ENCODE data around the gene FBXL17. TPM values are rescaled to one million over a fixed set of nuclear protein-coding genes. Genes with fewer than 3 reads are reported as not detected.

Gene FBXL17
- total RNA-seq, 4 donors from 2014 or later = 10.9 to 19.8 (median 15.0) TPM

DNA sequence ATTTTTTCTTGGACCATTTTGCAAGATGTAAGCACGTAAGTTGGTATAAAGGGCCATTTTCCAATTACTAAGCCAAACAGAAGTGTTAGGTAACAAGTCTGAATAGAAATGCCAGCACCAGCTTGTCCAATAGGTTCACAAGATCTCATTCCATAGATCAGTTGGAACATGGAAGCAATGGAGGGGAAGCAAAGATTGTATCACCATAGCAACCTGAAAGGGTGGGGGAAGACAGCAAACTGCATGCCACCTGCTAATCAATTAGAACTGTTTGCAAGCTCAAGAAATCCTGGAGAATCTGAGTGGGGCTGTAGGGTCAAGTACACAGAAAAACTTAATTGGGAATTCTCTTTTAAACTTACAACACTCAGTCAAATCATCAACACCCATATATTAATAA is 446.3 kb downstream of the FBXL17 start:
- TF ChIP-seq, protein P1, sequence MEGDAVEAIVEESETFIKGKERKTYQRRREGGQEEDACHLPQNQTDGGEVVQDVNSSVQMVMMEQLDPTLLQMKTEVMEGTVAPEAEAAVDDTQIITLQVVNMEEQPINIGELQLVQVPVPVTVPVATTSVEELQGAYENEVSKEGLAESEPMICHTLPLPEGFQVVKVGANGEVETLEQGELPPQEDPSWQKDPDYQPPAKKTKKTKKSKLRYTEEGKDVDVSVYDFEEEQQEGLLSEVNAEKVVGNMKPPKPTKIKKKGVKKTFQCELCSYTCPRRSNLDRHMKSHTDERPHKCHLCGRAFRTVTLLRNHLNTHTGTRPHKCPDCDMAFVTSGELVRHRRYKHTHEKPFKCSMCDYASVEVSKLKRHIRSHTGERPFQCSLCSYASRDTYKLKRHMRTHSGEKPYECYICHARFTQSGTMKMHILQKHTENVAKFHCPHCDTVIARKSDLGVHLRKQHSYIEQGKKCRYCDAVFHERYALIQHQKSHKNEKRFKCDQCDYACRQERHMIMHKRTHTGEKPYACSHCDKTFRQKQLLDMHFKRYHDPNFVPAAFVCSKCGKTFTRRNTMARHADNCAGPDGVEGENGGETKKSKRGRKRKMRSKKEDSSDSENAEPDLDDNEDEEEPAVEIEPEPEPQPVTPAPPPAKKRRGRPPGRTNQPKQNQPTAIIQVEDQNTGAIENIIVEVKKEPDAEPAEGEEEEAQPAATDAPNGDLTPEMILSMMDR (IDR thresholded peaks at IDR 0.05) = no peak
- no peak for DNase-seq (ENCODE audit: low spot score)
- no peak for ATAC-seq (ENCODE audit: low FRiP score)

DNA sequence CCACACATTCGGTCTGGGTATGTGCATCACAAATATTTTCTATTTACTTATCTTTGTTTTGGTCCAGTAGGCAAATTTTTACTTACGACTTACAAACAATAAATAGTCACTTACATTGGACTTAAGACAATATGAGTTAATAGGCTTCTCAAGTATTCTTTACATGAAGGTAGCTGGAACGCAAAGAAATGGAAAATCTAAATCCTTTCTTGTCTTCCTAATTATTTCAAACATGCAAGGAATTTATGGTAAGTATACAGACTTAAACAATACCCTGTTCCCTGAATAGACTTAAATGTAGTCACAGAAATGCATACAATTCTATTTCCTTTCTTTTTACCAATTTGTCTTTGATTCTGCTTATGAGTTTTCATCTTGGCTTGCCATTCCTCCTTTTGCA is 448.6 kb downstream of the FBXL17 start:
- DNase-seq (ENCODE audit: low spot score) (no peak), ATAC-seq (ENCODE audit: low FRiP score) (no peak)
- TF ChIP-seq, protein P1 (IDR thresholded peaks at IDR 0.05) = no peak

DNA sequence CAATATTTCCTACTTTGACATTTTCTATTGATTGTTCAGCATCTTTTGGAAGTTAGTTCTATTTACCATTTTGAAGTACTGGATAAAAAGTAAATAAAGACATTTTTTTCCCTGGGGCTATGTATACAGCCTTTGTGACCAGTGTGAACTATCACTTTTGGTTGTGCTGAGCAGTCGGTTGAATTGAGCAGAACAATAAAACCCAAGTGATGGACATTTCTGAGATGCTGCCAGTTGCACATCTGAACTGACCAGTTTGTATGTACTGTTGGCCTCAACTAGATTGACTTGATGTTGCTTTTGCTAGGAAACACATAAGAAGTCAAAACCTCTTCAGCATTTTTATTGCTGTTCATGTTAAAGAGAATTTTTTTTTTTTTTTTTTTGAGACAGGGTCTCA is 451.0 kb downstream of the FBXL17 start:
- DNase-seq (ENCODE audit: low spot score) (no peak), ATAC-seq (ENCODE audit: low FRiP score) (no peak)
- TF ChIP-seq, protein P1 (IDR thresholded peaks at IDR 0.05) = no peak

DNA sequence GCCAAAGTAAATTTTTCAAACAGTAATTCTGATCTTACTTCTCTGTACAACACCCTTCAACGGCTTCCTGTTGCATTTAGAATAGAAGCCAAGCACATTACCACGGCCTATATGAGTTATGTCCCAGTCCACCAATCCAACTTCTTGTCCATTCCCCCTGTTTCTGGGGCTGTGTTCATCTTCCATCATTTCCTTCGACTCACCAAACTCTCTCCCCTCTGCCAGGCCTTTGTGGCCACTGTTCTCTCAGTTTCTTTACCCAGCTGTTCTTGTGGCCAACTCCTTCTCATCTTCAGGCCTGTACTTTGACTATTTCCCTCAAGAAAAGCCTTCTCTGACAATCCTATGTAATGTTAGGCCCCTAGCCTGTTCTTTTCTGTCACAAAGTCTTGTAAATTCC is 451.8 kb downstream of the FBXL17 start:
- DNase-seq (ENCODE audit: low spot score) (no peak), ATAC-seq (ENCODE audit: low FRiP score) (no peak)
- TF ChIP-seq, protein P1 (IDR thresholded peaks at IDR 0.05) = no peak

DNA sequence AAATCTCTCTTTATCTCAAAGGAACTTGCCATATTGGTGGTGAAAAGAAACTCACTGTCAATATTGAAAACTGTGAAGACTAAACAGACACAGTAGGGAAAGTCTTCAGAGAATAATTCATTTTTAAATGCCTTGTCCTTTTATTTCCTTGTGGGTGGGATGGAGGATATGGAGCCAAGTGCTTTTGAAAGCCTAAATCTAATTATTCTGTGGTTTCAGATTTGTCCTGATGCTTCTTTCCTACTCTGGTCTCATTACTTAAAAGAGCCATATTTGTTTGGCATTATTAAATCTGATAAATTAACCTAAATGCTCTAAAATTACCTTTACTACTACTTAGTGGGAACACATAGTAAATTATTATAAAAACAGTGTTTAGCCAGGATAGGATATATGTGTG is 452.8 kb downstream of the FBXL17 start:
- no peak for DNase-seq (ENCODE audit: low spot score)
- TF ChIP-seq, protein P1 (IDR thresholded peaks at IDR 0.05) = no peak
- no peak for ATAC-seq (ENCODE audit: low FRiP score)

DNA sequence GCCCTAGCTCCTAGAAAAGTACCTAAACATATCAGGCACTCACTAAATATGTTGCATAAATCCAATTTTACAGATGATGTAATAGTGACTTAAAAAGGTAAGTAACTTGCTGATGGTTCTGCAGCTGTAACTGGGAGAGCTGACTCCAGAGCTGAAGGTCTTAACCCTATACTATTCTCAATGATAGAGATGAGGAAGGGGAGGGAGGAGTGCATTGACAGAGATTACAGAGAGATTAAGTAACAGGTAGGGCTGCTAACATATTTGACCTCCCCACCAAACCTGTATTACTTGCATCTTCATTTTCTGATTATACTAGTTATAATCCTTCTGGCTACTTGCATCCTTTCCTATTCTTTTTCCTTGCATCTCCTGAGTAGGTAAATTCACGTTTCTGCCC is 455.8 kb downstream of the FBXL17 start:
- TF ChIP-seq, protein P1 (IDR thresholded peaks at IDR 0.05) = no peak
- DNase-seq (ENCODE audit: low spot score) (no peak), ATAC-seq (ENCODE audit: low FRiP score) (no peak)

DNA sequence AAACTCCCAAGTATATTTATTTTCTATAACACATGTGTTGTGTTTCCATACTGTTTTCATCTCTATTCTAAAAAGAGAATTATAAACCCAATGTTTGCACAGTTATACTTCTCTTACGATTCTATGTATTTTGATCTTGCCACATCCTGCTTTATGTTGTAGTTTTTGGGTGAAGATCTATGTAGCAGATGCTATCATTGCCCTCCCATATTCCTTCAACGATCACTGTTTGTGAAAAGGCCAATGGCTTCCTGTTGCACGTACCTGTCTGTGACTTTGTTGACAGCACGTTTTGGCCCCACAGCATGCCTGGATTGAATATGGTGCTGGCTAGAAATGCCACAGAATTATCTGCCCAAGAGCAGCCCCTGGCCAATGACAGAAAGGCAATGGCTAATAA is 456.7 kb downstream of the FBXL17 start:
- DNase-seq (ENCODE audit: low spot score) (no peak), ATAC-seq (ENCODE audit: low FRiP score) (no peak)
- TF ChIP-seq, protein P1 (IDR thresholded peaks at IDR 0.05) = no peak
